H1 (cell line): ENCODE measurements around the gene INPP4B. TPM values are rescaled to one million over a fixed set of nuclear protein-coding genes. Genes with fewer than 3 reads are reported as not detected.

Source experiments
- BACH1 ChIP-seq: IDR thresholded peaks from 2 replicates; pipeline ENCODE4 v1.6.1; 2012; ENCODE audit warnings: low read length, improper control_type of control experiment
- CBX5 ChIP-seq: fragments of 300-800, 300-1000 bp; sonication (generic); IDR thresholded peaks from 2 replicates; pipeline ENCODE4 v1.7.1; 2016; ENCODE audit warnings: antibody characterized with exemption, low read length, low read depth
- CHD1 ChIP-seq: IDR thresholded peaks from 2 replicates; pipeline ENCODE4 v1.6.1; 2012; ENCODE audit warnings: low read depth, low read length, improper control_type of control experiment
- MAFK ChIP-seq: IDR thresholded peaks from 2 replicates; pipeline ENCODE4 v1.6.1; 2012; ENCODE audit warnings: low read depth, mild to moderate bottlenecking, improper control_type of control experiment, low read length
- SP4 ChIP-seq: IDR thresholded peaks from 2 replicates; pipeline ENCODE4 v1.6.1; 2012; ENCODE audit warnings: low read length, inconsistent platforms
- TBP ChIP-seq: IDR thresholded peaks from 2 replicates; pipeline ENCODE4 v1.6.1; 2011; ENCODE audit warnings: low read depth, low read length, improper control_type of control experiment
- polyA plus RNA-seq, 7 experiments: library from polyadenylated mRNA; depleted of rRNA in 3 of 7; stranded (reverse) in 5 of 7; unstranded in 2 of 7; fragments of >200 nt in 5 of 7; fragments of 200-250 nt in 2 of 7; gene quantifications; 1 replicate in 5 of 7; 2 replicates in 1 of 7; 4 replicates in 1 of 7; pipeline versions ENCODE4 v1.2.1 to v1.2.3, GENCODE V29; 2011 to 2013; ENCODE audit warnings: missing spikeins in 2 of 7, mixed read lengths in 2 of 7
- total RNA-seq: library from RNA; stranded (reverse); fragmentation: NEBNext Ultra II Directional; extraction: Animal tissue kit (Norgen Biotek cat#: 25700); gene quantifications from 2 replicates; pipeline ENCODE4 v1.2.1, GENCODE V29; 2021

INPP4B gene
- total and polyA plus RNA-seq, 2 of the 8 experiments (the other 6 are each of a cell fraction or from before 2014, with no cell fraction given) = 0.11 to 0.54 TPM

DNA sequence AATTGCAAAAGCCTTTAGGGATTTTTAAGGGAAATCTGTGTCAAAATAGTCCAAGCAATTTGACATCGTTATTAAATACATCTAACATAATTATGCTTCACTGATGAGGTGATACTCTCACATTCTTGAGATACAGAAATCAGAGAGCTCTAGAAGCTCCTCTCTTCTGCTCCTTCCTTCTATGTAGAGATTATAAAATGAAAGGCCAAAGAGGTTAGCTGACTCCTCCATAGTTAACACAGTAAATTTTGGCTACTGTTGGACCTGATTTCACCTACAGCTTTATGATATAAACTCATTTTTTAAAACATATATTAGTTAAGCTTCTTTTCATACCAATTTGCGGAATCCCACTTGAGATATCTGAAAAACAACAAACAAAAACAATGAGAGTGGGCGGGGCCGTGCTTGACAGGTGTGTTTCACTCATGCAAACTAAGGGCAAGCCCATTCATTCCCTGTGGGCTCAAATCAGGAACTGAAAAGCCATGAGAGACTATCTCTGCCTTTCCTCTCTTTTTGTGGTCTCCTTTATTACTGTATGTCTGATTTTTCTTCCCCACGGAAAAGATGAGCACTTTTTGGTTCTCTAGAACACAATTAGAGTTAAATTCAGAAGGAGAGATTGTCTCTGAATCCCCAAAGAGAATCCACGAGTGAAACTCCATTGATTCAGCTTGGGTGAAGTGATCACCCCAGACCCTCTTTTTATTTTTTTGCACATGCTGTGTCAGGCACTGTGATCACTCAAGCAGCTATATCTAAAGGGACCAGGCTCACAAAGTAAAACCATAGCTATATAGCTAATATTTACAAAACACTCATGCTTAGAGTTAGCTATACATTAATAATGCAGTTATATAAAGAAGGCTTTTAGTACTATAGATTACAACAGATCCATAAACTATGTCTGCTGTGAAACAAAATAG lies 643.4 kb downstream of the INPP4B start (continued):
- TF ChIP-seq TBP (no peak), SP4 (no peak), CBX5 (no peak), BACH1 (no peak), CHD1 (no peak), MAFK (no peak)
